ENCODE data around the gene DCHS1. TPM values are rescaled to one million over a fixed set of nuclear protein-coding genes. Genes with fewer than 3 reads are reported as not detected.

The DCHS1 gene
- total RNA-seq, 1 experiment from 2014 or later, result 0.18 TPM

DNA sequence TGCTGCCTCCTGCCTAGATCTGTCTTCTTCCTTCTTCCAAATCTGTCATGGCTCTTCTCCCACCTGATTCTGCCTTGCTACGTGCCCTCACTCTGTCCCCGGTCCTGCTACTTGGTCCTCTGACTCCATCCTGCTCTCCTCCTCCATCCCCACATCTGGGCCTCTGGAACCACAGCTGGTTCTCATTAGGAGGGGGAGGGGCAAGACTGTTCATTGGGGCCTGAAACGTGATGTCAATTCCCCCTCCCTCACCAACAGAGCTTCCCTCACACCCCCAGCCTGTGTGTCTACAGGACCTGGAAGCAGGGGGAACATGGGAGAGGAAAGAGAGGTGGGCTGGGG is 9.1 kb downstream of the DCHS1 start:
- DNase-seq (ENCODE audit: low spot score), result no peak

DNA sequence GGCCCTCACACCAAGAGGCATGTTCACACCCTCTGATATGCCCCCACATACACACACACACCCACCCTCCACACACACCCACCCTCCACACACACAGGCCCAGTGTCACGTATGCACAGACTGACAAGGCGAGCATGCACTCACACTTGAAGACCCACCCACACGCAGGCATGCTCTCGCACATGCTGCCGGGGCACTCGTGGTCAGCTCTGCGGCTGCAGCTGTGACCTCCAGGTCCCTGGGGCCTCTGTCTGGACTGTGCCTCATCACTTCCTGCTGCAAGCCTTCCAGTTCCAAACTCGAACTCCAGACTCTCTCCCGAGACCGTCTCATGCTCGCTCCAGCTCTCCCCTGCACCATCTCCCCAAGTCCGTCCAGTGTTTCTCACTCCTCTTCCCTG is 9.5 kb downstream of the DCHS1 start:
- no peak for DNase-seq (ENCODE audit: low spot score)

DNA sequence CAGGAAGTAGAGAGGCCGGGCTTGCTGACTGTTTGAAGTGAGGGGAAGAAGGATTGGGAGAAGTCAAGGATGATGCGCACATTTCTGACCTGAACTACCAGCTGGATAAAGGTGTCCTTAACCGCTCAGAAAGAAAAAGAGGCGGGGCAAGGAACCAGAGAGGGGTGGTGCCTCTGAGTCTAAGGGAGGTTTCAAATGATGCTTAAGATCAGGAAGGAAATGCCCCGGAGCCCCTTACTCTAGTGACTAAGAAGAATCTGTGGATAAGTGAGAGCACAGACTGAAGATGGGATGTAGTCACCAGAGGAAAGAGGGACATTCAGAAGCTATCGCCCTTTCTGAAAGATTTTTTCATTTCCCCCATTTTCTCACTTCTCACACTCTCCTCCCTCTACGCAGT is 12.7 kb downstream of the DCHS1 start:
- no peak for DNase-seq (ENCODE audit: low spot score)

DNA sequence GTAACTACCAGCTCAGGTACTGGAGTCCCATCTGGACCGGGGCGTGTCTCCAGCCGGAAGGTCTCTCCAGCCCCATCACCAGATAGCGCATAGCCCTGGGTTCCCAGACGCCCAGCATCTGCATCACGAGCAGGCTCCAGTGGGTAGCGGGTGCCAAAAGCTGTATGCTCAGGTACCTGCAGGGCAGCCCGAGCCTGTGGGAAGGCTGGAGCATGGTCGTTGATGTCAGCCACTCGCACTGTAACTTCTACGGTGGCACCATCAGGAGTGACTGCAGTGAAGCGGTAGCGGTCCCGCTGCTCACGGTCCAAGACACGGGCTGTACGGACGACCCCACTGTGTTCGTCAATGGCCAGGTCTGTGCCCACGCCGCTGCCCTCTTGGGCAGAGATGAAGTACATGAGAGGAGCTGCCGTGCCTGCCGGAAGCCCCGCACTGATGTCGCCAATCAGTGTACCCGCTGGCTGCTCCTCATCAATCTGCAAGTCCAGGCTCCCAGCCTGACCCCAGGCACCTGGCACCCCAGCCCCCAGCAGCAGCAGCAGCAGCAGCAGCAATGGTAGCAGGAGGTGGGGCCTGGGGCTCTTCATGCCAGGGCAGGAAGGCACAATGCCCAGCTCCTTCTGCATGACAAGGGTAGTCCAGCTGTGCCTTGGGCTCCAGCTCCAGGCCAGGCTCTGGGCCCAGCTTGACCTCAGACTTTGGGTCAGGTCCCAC is 14.5 kb downstream of the DCHS1 start:
- DNase-seq (ENCODE audit: low spot score), result no peak

DNA sequence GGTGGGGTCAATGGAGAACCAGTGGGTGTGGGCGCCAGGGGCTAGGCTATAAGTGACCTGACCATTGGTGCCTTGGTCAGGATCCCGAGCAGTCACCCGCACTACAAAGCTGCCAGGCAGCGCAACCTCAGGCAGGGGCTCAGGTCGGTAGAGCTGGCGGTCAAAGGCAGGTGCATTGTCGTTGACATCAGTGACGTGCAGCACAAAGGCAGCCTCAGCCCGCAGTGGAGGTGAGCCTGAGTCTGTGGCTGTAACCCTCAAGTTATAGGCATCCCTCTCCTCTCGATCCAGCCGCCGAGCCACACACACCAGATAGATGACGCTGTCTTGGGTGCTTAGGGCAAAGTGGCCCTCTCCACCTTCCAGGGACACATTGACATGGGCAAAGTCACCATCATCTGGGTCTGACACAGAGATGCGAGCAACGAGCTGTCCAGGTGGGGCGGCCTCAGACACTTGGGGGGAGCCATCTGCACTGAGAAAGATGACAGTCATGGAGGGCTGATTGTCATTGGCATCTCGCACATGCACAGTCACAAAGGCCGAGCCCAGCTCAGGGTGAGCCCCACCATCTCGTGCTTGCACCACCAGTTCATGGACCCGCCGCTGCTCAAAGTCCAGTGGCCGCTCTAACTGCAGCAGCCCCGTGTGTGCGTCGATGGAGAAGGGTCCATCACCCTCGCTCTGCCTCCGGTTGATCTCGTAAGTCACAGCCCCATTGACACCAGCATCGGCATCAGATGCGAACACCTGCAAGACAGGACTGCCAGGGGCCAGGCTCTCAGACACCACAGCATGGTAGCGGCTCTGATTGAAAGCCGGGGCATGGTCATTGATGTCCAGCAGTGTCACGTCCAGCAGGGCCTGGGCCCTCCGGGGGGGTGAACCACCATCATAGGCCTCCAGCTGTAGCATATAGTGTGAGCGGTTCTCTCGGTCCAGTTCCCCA is 15.3 kb downstream of the DCHS1 start:
- DNase-seq (ENCODE audit: low spot score), result no peak

DNA sequence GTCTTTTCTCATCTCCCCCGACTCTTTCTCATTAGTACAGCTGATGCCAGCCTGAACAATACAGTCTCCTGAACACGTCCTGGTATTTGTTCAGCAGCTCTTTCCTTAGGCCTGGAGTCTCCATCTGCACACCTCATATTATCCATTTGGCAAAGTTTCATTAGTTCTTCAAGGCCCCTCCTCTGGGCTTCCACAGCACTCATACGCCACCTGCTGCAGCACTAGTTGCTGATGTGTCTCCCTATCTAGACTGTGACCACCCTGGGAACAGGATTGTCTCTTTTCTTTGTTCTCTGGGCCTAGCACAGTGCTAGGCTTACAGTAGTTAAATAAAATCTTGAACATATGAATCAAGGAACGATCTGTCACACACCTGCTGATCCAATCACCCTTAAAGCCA is 17.2 kb downstream of the DCHS1 start:
- peak; percentile 7 for DNase-seq (ENCODE audit: low spot score)

DNA sequence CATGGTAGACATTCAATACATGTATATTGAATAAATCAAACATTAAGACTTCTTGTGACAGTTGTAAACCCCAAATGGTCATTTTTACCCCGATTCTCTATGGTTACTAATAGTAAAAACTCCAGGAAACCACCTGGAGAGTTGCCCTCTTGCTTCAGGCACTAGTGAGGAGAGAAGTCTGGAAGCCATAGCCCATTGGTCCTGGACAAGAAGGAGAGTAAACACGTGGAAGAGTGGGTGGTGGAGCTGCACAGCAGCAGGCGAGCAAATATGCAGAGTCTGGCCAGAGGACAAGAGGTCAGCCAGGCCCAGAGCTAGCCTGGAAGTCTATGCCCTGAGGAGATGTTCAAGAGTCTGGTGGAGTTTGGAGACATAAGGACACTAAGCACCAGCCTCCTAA is 17.7 kb downstream of the DCHS1 start:
- peak; percentile 31 for DNase-seq (ENCODE audit: low spot score)

DNA sequence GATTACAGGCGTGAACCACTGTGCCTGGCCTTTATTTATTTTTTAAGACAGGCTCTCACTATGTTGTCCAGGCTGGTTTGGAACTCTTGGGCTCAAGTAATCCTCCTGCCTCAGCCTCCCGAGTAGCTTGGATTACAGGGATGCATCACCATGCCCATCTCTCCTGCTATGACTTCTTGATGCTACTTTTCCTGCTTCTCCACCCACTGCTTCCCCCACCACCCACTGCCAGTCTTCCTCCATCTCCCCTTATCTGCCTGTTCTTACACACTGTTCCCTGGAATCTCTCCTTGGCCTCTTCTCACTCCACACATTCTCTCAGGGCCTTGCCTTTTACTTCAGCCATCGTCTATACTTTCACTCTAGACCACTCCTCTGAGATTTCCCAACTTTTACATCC is 19.1 kb downstream of the DCHS1 start:
- DNase-seq (ENCODE audit: low spot score), result no peak

DNA sequence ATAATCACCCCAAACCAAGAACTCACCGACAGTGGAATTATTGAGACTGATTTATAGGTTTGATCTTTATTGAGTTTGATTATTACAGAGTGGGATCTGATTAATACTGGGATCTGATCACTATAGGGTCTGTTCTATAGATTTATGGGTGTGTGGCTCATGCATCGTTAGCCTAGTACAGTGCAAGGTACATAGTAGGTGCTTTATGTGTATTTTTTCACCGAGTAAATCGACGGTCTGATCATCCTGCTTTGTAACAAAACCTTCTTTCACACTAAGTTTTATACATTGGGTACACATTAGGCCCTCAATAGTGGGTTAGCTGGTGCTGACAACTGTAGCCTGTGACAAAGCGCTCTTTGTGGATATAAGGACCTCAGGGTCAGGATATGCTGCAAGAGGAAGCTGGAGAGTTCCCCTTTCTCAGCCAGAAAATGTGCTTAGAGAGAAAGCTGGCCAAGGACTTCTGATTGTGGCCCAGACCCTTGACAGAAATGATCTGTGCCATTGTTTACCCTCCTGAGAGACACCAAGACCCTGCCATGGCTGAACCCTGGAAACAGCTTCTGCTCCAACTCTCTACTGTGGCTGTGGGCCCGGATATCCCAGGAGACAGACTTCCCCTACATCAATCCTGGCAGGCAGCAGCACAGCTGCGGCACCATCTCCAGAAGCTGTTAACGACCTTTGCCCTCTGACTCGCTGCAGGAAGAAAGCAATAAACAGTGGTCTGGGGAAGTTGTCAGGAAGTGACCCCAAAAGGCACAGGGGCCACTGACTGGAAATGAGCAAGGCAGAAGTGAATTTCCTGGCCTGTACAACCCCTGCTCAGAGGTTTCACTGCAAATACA is 20.3 kb downstream of the DCHS1 start:
- DNase-seq (ENCODE audit: low spot score), result peak; percentile 41

DNA sequence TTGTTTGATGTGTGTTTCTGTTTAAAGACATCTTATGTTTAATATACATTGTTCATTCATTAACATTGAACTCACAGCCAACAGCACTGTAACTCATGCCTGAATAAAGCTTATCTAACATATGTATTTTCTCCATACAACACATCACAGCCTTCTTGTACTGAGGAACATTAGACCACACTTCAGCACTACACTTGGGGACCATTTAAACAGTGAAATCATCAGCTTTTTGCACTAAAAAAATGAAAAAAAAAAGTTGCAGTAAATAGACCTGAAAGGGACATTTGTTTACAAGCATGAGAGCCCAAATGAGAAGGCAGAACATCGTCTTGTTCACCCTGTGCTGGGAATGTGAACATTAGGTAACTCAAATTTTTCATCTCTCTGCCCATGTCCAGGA is 21.1 kb downstream of the DCHS1 start:
- DNase-seq (ENCODE audit: low spot score), result no peak

DNA sequence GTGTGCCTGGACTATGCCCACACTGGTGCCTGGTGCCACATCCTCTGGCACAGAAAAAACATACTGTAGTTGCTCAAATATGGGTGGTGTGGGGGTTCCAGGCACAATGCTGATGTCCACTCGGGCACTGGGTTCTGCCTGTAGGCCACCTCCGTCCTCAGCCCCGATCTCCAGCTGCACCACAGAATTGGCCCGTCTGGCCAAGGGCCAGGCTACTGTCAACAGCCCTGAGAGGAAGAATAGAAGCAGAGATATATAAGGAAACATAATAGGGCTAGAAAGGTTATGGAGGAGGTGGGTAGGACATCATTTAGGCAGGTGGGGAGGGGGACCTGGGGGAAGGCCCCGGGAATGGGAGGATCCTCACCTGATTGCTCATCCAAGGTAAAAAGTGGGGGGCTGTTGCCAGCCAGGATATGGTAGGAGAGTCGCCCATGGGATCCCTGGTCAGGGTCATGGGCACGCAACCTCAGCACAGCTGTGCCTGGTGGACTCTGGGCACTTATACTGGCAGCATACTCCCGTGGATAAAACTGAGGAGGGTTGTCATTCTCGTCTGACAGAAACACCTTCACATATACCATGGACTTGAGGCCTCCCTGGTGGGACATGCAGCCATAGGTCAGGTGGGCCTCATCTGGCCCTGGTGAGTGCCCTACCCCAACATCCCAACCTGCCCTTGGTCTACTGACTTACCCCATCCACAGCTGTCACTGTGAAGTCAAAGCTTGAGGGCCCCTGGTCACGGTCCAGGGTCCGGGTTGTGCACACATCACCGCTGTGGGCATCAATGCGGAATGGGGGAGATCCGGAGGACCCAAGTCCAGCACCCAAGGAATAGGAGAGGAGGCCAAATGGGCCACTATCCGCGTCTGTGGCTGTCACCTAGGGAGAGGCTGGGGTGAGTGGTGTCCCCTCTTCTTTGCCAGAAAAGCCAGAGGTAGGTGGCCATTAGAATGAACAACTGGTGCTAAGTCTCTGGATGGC is 21.9 kb downstream of the DCHS1 start:
- DNase-seq (ENCODE audit: low spot score), result no peak

DNA sequence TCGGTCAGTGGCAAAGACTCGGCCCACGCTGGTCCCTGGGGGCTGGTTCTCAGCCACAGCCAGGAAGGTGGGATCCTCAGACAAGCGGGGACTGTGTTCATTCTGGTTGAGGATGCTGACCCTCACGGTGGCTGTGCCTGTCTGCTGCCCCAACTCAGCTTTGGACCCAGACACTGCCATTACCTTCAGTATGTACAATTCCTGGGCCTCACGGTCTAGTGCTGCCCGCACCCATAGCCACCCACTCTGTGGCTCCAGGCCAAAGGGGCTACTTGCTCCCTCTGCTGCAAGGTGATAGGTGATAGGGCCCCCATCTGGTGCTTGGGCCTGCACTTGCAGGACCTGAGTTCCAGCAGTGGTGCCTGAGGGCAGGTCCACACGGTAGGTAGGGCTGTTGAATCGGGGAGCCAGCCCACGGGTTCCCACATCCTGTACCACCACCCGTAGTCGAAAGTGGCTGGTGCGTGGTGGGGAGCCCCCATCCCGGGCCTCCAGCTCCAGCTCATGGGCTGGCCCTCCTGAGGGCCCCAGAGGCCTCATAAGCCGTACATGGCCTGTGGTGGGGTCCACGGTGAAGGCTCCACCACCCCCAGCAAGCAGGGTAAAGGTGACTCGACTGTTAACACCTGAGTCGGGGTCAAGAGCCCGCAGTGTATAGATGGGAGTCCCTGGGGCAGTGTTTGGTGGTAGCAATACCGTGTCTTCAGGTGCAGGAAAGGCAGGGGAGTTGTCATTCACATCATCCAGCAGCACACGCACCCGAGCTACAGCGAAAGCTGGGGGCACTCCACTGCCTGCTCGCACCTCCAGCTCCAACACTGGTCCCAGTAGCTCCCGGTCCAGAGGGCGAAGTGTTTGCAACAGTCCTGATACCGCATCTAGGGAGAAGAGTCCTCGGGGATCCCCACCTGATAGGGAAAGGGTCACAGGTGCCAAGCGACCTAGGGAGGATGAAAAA is 23.2 kb downstream of the DCHS1 start:
- no peak for DNase-seq (ENCODE audit: low spot score)

DNA sequence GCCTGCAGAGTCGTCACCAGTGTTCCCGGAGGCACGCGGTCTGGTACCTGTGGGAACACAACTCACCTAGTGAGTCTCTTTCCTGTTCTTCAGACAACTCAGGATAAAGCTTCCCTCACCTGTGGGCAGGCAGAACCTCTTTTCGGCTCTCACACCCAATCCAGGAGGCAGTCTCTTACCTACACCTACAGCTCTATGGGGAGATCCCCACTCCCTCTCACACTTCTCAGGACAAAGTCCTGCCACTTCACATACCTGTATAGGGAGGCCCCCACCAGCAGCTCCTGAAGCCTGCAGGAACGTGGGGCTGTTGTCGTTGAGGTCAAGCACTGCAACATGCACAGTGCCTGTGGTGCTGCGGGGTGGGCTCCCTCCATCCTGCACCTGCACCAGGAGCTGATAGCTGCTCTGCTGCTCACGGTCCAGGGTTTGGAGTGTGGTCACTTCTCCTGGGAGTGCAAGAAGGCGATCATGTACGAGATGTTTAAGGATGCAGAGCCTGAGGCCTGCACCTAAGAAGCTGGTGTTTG is 24.2 kb downstream of the DCHS1 start:
- no peak for DNase-seq (ENCODE audit: low spot score)

DNA sequence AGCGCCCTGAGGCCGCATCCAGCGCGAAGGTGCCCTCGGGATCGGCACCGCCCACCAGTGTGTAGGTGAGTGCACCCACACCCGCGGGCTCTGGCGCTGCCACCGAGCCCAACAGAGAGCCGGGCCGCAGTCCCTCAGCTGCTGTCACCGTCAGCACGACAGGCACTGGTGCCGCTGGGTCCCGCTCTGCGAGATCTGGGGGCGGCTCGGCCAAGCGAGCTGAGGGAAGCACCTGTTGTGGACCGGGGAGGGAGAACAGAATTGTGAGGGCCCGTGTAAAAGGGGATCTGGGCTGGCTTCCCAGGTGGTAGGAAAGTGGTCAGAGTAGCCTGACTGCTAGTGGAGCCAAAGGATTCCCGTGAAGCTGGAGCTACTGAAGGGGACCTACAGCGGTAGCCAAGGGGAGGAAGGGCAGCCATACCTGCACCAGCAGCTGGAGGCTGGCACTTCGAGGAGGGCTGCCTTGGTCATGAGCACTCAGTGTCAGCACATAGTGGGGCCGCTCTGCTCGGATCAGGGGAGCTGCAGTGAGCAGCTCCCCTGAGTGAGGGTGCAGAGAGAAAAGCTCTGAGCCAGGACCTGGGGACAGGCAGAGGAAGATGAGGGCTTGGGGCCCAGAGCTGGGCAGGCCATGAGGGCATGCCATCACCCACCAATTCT is 24.8 kb downstream of the DCHS1 start:
- DNase-seq (ENCODE audit: low spot score), result no peak

DNA sequence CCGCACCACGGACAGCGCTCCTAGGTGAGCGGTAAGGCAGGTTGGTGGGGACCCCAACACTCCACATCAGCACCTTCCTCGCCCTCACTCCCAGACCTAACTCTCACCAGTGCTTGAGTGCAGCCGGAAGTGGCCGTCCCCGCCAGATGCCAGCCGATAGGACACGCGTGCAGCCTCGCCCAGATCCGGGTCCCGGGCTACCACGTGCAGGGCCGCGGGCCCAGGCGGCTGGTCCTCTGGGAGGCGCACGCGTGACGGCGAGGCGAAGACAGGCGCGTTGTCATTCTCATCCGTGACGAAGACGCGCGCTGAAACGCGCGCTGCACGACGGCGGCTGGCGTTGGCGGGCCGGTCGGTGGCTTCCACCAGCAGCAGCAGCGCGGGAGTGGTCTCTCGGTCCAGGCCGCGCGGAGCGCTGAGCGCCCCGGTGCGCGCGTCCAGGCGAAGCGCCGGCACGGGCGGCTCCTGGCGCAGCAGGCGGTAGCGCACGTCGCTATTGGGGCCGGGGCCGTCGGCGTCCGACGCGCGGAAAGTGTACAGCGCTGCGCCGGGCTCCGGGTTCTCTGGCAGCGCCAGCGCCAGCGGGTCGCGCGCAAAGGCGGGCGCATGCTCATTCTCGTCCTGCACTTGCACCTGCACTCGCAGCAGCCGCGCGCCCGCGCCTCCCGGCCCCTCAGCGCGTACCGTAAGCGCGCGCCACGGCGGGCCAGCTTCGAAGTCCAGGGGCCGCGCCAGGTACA is 25.5 kb downstream of the DCHS1 start:
- no peak for DNase-seq (ENCODE audit: low spot score)

DNA sequence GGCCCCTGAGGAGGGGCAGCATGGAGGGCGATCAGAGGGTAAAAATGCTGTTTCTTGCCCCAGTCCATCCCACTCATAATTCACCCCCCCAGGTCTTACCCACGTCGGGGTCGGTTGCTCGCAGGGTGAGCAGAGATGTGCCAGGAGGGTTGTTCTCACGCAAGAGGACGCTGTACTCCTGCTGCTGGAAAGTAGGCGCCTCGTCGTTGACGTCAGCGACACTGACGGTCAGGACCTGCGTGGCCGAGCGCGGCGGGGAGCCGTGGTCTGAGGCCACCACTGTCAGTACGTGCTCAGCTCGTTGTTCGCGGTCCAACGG is 26.1 kb downstream of the DCHS1 start:
- no peak for DNase-seq (ENCODE audit: low spot score)

DNA sequence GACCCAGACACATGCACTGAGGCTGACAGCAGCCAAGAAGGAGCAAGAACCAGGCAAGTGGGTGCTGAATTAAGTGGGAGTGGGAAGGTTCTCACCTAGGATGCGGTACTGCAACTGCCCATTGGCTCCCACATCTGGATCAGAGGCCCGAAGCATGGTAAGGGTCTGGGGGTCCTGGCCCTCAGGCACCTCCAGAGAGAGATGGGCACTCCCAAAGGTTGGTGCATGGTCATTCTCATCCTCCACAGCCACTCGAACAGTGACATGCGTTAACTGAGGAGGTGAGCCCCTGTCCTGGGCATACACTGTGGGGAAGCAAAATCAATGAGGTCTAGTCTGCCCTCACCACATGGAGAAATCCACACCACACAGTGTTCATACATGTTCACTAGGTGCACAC is 27.1 kb downstream of the DCHS1 start:
- DNase-seq (ENCODE audit: low spot score), result no peak

DNA sequence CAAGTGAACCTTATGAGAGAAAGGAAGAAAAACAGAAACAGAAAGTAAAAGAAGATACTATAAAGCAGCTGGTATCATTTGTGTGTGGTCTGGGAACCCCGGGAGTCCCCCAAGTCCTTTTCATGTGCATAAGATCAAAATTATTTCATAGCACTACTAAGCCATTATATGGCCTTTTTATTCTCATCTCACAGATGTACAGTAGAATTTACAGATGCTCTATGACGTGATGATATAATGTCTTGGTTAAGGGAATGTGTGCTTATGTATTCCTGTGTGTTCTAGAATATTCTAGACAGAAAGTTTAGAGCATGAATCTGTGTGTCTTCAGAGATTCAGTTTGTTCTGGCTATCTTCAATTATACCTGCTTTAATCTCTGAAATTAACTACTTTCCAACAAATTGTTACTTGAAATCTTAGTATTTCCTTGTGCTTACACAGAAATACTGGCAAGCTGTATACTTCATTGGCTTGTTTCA is 27.8 kb downstream of the DCHS1 start:
- no peak for DNase-seq (ENCODE audit: low spot score)

All from HT-29 (cell line).